GM21786 (cell line): ENCODE data around the gene PSMB3.
A peak's percentile ranks its signal among the peaks of the same experiment; 100 is the strongest.
"Not testable (repeated sequence)": the region's sequence is repeated elsewhere in the genome, so short reads cannot be mapped to it uniquely, and the experiment has no call there.

Source experiments
- ATAC-seq: cut with Tn5 transposase; IDR thresholded peaks from one replicate; pipeline ENCODE4 v1.9.1; 2021; ENCODE audit not compliant: unreplicated experiment

Gene PSMB3

DNA sequence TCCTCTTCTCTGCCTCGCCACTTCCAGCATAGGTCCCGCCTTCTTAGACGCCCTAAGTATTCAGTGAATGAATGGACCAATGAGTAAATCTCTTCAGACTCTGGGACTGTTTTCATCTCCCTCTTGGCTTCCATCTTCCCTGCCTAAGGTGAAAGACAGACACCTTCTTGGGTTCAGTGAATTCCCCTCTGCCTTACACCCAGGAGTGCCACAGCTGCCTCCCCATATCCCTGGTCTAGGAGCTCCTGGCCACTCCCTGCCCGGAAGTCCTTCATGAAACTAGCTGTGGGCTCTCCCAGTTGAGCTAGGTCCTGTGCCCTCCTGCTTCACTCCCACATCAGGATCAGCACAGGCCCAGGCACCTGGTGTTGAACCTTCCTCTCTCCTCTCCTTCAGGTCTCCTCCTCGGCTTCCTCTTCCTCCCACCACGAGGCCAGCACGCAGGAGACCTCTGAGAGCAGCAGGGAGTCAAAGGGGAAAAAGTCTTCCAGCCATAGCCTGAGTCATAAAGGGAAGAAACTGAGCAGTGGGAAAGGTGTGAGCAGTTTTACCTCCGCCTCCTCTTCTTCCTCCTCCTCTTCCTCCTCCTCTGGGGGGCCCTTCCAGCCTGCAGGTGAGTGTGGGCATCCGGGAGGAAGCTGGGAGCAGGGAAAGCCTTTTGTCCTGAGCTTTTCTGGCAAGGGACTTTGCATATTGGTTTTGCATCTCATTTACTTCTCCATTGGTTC lies 37.2 kb upstream of the PSMB3 start:
- ATAC-seq: no peak

DNA sequence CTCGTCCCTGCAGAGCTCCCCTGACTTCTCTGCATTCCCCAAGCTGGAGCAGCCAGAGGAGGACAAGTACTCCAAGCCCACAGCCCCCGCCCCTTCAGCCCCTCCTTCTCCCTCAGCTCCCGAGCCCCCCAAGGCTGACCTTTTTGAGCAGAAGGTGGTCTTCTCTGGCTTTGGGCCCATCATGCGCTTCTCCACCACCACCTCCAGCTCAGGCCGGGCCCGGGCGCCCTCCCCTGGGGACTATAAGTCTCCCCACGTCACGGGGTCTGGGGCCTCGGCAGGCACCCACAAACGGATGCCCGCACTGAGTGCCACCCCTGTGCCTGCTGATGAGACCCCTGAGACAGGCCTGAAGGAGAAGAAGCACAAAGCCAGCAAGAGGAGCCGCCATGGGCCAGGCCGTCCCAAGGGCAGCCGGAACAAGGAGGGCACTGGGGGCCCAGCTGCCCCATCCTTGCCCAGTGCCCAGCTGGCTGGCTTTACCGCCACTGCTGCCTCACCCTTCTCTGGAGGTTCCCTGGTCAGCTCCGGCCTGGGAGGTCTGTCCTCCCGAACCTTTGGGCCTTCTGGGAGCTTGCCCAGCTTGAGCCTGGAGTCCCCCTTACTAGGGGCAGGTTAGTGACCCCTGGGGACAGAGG lies 36.1 kb upstream of the PSMB3 start:
- ATAC-seq: no peak

- no peak for ATAC-seq
Observed at GRCh38 chr17:38717139-38717745, 35.3 kb upstream of the PSMB3 start.

DNA sequence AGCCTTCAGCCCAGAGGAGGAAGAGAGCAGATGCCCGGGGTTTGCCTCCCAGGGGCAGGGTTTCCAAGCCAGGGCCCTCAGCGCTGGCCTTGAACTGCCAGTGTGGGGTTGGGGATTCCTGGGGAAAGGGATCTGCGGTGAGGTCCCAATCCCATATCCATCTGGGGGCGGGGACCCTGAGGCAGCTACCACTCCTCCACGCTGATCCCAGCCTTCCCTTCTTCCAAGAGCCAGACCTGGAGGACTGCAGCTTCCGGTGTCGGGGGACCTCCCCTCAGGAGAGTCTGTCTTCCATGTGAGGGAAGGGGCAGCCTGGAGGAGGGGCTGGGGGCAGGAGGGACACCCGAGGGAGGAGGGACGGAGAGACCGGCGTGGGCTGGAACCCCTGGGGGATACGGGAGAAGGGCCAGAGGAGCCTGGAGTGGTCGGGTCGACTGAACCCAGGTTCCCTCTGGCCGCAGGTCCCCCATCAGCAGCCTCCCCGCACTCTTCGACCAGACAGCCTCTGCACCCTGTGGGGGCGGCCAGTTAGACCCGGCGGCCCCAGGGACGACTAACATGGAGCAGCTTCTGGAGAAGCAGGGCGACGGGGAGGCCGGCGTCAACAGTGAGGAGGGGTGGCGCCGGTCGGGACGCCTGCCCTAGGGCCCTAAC lies 33.1 kb upstream of the PSMB3 start:
- no peak for ATAC-seq

DNA sequence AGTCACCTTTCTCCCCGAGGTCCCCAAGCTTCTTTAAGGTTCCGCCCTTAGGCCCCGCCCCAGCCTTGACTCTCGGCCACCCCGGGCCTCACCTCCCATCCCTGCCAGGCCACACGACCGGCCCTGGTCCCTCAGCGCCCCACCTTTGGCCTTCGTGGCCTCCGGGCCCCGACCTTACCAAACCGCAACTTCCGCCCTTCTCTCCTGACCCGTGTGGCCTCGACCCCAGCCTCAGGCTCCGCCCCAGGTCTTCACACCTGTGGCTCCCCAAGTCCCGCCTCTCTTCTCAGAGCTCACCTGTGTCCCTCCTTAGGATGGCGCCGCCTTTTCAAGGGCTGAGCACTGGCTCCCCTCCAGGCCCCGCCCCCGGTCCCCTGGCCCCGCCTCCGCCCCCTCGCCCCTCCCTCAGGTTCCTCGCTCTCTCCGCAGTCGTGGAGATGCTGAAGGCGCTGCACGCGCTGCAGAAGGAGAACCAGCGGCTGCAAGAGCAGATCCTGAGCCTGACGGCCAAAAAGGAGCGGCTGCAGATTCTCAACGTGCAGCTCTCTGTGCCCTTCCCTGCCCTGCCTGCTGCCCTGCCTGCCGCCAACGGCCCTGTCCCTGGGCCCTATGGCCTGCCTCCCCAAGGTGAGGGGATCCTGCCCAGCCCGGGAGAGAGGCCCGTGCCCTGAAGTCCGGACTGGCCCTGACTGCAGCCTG lies 32.4 kb upstream of the PSMB3 start:
- no peak for ATAC-seq

- no peak for ATAC-seq
Observed at GRCh38 chr17:38720941-38721340, 31.6 kb upstream of the PSMB3 start.

GRCh38 chr17:38721802-38722201 lies 30.7 kb upstream of the PSMB3 start:
- ATAC-seq: no peak

DNA sequence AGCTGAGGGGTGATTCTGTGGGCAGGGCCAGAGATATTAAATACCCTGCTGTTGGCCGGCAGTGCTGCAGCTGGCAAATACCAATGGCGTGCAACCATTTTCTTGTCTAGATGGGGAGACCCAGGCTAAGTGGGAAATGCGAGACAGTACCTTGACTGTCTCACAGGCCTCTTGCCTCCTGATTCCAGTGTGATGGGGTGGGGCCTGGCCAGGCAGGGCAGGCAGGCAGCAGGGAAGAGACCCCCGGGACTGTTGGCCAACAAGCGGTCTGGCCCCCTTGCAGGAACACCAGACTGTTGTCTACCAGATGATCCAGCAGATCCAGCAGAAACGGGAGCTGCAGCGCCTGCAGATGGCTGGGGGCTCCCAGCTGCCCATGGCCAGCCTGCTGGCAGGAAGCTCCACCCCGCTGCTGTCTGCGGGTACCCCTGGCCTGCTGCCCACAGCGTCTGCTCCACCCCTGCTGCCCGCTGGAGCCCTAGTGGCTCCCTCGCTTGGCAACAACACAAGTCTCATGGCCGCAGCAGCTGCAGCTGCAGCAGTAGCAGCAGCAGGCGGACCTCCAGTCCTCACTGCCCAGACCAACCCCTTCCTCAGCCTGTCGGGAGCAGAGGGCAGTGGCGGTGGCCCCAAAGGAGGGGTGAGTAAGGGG lies 28.1 kb upstream of the PSMB3 start:
- ATAC-seq: no peak

DNA sequence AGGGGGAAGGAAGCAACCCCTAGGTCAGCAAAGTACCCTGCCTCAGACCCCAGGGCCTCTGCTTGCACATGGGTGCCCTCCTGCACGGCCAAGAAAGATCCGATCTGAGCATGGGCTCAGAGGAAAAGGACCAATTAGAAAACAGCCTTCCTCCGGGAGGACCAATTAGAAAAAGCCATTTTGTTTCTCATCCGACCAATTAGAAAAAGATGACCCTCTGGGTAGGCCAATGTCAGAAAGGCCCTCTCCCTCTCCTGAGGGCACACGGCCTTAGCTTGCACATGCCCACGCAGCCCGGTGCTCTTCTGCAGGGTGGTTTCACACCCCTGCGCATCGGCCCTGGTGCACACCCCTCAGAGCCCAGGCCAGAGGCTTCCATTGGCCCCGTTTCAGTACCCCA lies 27.5 kb upstream of the PSMB3 start:
- no peak for ATAC-seq

DNA sequence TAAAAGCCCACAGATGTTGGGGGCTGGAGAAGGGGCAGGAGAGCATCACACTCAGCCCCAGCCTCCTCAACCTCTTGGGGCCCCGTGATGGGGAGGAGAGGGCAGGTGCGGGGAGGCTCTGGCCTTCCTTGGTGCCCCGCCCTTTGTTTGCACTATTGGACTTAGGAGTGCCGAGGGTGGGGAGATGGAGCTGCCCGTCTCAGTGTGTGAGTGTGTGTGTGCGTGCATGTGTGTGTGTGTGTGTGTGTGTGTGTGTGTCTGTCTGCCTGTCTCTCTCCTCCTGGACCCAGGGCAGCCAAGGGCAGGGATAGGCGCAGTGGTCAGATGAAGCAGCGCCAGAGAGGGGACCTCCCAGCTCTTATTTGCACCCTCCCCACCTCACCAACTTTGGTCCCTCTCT lies 26.4 kb upstream of the PSMB3 start:
- ATAC-seq: not testable (repeated sequence)

DNA sequence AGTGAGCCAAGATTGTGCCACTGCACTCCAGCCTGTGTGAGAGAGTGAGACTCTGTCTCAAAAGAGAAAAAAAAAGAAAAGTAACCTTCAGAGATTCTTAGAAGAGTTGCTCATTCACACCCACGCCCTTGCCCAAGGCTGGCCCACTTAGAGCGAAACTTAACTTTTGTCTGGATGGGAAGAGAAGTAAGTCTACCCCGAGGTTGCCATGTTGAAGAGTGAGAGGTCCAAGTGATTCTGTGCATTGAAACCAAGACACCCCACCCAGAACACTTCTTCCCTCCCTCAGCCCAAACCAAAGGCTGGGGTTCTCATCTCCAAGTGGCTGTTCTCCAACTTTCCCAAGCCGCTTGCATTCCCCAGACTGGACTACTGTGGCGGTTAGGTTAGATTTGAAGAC lies 24.8 kb upstream of the PSMB3 start:
- ATAC-seq: no peak

GRCh38 chr17:38728290-38728831 lies 24.2 kb upstream of the PSMB3 start:
- ATAC-seq: no peak

DNA sequence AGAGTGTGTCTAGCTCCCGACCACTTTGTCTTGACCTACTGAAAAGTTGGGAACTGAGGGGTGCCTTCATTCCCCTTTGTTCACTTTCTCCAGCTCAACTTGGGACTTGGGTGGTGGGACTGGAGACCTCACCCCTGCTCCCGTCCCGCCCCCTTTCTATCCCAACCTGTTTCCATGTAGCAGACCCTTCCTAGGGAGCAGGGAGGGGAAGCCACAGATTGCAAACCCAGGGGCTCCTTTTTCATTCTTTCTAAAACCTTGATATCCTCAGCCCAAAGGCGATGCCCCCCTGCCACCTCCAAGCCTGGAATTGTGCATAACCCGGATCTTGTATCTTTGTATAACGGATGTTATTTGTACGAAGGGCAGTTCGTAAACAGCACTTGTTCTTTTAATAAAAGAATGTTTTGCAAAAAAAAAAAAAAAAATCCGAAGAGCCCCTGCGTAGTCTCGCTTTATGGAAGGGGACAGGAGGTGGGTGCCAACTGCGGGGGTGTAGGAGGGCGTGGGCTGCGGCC lies 23.1 kb upstream of the PSMB3 start:
- no peak for ATAC-seq

GRCh38 chr17:38729886-38730525 lies 22.5 kb upstream of the PSMB3 start, which contains the start of gene CISD3:
Gene CISD3, plus strand, starts transcription at chr17:38730341. Its CDS starts 18 bp downstream, at chr17:38730359.
- ATAC-seq: peak; percentile 62

DNA sequence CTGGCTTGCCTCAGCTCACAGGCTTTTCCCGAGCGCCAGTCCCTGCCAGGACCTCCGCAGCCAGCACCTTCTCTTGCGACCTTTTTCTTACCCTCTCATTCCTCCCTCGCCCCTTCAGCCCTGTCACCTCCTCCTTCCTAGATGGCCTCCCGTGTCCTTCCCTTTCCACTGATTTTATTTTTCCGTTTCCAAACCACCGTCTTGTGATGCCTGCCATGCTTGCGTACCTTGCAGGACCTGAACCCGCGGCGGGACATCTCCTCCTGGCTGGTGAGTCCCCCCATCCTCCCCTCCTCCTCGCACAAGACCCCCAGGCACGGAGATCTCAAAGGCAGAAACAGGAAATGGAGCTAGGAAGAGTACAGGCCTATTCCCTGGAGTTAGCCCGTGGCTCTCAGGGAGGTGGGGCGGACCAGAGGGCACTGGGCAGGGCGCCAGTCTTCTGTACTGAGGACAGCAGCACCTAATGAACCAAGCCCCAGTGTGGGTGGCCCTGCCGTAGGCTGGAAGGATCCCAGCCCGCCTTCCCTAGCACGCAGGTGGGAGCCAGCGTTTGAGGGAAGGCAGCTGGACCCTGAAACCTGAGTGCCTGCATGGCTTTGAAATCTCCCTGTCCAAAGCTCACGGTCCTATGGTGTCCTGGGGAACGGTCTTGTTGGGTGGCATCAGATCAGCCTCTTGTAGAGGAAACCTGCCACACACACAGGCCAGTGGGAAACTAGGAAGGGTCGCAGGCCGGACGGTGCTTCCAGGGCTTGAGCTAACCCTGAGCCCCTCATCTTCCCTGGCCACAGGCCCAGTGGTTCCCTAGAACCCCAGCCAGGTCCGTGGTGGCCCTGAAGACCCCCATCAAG lies 21.8 kb upstream of the PSMB3 start:
- no peak for ATAC-seq

DNA sequence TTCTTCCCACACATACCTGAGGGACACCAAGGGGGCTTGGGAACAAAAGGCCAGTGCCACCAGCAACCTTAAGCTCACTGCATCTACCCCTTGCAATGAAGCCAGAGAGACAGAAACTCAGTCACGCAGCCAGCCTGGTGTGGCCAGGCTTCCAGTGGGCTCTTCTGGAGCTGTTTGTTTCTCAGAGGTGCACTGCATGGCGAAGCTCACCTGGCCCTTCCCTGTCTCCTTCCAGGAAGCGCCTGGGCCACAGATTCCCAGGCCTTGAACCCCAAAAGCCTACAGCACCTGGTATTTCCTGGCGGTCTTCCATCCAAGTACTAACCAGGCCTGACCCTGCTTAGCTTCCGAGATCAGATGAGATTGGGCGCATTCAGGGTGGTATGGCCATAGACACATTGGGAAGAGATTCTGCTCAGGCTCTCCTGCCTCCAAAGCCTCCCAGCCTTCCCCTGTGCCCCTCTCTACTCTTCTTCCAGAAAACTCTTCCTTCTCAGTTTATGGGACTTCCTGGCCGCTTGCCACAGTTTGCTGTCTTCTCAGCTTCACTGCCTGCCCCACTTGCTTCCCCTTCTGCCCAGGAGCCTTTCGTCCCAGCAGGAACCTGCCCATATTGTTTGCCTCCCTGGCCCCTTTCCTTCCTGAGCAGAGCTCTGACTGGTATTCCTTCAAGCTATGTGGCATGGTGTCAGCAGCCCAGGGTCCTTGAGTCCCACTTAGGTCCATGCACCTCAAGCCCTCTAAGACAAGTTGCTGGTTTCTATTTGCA lies 20.8 kb upstream of the PSMB3 start:
- ATAC-seq: no peak

DNA sequence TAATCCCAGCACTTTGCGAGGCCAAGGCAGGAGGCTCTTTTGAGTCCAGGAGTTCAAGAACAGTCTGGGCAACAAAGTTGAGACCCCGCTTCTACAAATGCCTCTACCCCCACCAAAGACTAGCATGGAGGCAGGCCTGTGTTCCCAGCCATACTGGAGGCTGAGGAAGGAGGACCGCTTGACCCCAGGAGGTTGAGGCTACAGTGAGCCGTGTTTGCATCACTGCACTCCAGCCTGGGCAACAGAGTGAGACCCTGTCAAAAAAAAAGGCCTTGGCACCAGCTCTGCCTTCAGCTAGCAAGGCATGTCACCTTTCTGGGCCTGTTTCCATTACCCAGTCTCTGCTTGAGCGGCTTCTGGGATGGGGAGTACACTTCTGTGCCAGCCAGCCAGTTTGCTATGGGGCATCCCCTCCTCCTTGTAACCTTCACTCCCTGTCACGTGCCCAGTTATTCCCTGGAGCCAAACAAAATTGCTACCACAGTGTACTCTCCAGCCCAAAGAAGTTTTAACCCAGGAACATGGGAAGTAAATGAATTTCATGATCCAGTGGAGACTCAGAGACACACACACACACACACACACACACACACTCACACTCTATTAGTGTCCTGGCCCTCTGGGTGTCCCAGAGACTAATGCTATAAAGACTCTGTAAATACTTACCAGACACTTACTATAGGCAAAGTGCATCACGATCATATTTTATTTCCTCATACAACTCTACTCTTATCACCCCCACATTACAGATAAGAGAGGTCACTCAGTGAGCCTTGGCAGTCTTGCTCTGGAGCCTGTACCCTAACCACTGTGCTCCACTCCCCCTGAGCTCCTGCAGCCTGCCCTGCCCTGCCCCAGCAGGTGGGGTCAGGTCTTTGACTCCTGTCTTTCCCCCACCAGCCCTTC lies 19.9 kb upstream of the PSMB3 start:
- no peak for ATAC-seq
